ENCODE data around the gene RNF114.
"Not testable (repeated sequence)": the region's sequence is repeated elsewhere in the genome, so short reads cannot be mapped to it uniquely, and the experiment has no call there.

Gene RNF114

DNA sequence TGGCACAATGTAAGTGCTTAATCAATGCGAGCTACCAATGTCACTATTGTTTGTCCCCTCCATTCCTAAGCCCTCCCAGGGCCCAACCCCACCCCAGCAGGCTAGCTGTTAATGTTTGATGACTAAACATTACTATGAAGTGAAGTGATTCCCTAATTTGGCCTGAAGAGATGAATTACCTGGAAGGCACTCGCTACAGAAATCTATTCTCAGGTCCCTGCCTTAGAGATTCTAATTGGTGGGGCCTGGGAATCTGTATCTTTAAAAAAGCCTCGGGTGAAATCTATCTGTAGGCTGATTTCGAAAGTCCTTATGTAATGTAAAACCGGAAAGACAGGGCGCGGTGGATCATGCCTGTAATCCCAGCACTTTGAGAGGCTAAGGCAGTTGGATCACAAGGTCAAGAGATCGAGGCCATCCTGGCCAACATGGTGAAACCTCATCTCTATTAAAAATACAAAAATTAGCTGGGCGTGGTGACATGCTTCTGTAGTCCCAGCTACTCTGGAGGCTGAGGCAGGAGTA is 29.6 kb downstream of the RNF114 start:
- DNase-seq = no peak

DNA sequence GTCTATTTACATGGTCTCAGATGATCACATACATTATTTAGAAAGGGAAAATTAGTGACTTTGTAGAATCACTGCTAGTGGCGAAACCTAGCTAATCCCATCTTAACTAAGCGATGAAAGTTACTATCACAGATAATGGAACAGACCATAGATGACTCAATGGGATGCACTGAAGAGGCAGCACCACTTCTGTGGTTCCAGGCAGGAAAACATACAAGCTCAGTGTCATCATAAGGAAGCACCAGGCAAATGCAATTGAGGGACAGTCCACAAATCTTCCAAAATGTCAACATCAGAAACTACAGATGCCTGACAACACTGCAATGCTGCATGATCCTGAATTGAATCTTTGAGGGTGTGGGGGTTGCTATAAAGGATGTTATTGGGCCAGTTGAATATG is 30.7 kb downstream of the RNF114 start:
- no peak for DNase-seq

DNA sequence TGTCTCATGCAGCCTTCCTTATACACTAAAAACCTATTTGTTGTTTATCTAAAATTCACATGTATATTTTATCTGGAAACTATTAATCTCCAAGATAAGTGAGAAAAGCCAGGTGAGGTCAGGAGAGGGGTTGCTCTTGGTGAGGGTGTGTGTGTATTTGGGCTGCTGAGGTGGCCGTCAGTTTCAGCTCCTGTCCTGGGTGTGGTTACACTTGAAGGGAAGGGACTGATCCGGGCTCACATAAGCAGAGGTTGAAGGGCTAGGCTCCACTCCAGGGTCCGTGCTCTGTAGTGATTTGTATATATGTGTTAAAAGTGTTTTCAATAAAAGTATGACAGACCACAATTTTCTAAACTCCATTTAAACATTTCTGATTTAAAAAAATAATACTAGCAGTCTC is 33.0 kb downstream of the RNF114 start:
- no peak for DNase-seq

DNA sequence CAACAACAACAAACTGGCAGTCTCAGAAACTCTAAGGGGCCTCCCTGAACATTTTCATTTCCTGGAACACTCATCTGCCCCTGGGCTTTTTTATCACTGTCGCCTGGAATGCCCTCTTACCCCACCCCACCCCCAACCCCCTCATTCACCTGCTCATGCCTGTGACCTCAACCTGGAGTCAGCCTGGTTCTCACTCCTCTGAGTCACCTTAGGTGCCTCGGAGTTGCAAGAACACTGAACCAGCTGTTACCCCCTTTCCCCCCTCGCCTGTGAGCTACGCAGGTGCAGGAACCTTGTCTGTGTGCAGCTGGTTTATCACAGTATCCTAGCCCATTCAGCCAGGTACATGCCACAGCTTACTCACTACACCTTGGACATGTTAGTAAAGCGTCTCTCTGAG is 33.7 kb downstream of the RNF114 start:
- peak; percentile 71 for DNase-seq

DNA sequence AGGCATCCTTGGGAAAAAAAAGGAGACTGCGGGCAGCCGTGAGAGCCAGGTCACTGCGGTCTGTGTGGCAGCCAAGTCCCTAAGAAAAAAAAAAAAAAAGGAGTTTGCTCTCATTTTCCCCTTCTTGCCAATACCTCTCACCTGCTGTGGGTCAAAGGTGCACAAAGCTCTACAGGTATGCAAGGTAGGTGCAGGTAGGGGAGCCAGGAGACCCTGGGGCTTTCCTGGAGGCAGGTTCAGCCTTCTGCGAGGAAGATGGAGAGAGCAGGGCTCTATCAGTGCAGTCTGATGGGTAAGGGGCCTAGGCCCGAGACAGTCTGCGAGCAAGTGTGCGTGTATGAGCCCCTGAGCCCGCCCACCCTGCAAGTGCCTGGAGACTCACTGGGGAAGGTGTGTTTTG is 34.3 kb downstream of the RNF114 start:
- DNase-seq = no peak

DNA sequence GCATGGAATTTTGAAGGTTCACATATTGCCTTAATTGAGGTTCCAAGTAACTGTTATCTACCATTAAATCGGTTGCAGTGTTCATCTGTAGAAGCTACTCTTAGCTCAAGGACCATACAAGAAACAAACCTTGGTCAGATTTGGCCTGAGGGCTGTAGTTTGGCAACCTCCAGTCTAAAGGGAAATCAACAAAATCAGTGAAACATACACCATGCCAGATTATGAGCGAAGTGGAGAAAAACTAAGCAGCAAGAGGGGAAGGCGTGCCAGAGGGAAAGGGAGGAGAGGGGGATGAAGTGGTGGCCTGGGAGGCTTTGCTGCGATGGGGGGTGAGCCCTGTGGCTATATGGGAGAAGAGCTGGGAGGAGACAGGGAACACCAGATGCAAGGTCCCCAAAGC is 37.8 kb downstream of the RNF114 start:
- DNase-seq = no peak

DNA sequence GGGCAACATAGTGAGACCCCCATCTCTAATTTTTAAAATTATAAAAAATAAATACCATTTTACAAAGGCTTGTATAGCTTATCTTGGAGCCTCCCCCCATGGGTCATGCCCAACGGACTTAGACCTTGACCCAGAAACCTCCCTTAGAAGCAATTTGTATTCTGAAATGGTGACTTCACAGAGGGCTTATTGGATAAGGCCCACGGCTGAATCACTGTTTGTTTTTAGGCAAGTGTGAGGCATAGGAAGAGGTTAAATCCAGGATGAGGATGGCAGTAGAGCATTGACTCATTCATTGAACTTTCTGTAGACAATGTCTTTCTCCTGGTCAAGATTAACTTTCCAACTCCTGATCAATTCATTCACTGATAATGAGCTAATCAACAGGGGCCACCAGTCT is 40.3 kb downstream of the RNF114 start:
- DNase-seq = no peak

DNA sequence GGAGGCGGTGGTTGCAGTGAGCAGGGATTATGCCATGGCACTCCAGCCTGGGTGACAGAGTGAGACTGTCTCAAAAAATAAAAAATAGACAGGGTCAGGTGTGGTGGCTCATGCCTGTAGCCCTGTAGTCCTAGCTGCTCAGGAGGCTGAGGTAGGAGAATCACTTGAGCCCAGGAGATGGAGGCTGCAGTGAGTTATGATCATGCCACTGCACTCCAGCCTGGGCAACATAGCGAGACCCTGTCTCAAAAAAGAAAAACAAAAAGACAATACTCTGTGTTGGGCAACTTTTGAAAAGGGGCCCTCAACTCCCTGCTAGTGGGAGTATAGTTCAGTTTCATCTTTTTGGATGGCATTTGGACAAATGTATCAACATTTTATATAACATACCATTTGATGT is 41.5 kb downstream of the RNF114 start:
- not testable (repeated sequence) for DNase-seq

DNA sequence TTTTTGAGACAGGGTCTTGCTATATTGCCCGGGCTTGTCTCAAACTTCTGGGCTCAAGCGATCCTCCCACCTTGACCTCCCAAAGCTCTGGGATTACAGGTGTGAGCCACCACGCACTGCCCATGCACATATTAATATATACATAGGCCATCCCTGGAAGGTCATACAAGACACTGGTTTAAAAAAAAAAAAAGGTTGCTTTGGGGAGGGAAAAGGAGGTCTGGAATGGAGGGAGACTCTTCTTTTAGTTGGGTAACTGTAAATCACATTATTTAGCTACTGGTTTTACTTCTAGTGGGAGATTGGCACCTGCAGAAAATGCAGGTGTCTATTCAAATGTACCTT is 42.5 kb downstream of the RNF114 start:
- DNase-seq = no peak

DNA sequence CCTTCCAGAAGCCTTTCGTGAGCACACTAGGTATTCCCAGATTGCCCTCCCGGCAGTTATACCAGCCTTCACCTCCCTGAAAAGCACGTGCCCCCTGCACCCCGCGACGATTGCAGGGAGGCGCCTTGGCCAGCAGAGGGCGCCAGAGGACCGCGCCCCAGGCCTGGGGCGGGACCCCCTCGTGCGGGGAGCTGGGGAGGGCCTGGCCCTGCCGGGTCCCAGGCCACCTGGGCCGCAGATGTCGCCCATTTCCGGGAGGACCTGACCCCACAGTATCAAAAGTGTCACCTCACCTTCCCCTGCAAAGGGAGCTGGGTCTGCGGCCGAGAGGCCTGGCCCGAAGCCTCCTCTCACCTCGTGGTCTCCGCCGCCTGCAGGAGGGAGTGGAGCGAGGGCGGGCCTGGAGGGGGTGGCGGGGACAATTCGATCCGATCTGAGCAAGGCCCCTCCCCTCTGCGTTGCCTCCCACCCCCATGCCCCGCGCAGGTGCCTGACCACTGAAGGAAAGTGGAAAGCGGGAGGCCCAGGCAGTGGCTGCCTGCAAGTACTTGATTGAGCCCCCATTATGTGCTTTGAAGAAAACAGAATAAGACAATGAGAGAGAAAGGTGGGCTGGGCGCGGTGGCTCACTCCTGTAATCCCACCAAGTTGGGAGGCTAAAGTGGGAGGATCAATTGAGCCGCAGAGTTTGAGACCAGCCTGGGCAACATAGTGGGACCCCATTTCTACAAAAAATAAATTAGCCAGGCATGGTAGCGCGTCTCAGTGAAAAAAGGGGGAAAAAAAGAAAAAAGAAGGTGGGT is 43.0 kb downstream of the RNF114 start:
- DNase-seq = peak; percentile 83

DNA sequence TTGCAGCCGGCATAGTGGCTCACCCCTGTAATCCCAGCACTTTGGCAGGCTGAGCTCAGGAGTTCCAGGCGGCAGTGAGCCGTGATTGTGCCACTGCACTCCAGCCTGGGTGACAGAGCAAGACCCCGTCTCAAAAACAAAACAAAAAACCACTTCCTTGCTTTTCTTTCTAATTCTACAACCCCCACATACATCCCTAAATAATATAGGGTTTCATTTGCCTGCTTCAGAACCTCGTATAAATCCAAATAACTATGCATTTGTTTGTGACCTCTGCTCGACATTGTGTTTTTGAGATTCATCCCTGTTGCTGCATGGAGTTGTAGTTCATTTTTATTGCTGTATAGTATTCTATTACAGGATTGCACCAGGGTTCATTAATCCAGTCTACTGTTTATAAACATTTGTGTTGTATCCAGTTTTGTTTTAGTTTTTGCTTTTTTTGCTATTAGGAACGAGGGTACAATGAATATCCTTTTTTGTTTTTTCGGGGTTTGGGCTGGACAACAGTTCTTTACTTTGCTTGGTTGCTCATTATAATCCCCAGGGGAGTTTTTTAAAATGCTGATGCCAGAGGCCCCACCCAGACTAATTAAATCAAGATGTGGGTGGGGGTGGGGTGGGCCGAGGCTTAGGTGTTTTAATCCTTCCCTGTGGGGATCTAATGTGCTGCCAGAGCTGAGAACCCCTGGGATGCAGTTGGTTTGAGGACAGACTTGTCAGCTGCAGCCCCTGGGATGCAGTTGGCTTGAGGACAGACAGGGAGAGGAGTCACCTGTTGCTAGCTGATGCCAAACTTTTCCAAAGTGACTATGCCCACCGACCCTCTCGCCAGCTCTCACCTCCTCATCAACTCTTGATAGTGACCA is 44.2 kb downstream of the RNF114 start:
- DNase-seq = no peak

DNA sequence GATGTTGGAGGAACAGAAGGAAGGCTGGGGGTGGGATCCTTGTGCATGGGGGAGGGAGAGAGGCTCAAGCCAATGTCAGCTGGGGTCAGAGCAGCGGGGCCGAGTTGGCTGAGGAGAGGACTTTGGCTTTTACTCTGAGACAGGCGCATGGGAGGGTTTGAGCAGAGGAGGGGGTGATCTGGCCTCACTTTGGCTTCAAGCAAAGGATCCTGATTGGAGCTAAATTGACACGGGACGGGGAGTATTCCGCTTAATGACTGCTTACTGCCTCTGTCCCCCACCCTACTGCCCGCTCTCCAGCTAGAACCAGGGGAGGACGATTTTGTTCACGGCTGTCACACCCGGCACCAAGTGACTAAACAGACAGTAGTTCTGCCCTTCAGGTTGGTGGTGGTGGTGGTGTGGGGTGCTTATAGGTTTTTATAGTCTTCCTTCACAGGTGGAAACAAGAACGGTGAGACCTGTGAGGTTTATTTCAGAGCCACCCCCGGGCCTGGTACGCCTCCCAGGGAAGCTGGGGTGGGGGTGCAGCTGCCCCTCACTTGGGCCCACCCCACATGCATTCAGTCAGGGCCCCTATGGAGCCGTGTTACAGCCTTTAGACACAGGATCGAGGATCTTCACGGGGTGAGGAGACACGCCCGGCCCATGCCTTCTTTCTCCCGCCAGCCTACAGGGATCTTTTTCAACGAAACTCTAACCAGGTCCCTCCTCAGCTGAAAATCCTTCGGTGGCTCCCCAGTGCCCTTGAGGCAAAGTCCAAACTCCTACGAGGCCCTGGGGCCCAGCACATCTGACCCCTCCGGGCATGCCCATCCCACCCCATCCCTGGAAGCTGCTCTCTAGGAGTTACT is 45.2 kb downstream of the RNF114 start:
- no peak for DNase-seq

DNA sequence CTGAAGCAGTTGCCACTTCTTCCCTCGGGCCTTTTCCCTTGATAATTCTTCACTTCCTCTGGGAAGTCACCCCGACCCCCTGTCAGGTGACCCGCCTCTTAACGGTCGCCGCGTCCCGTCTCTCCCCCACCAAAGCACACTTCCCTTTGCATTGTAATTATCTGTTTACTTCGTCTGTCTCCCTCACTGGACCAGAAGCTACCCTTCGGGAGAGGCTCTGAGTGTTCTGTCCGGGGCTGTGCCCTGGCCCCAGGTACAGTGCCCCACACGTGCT is 45.8 kb downstream of the RNF114 start:
- no peak for DNase-seq

DNA sequence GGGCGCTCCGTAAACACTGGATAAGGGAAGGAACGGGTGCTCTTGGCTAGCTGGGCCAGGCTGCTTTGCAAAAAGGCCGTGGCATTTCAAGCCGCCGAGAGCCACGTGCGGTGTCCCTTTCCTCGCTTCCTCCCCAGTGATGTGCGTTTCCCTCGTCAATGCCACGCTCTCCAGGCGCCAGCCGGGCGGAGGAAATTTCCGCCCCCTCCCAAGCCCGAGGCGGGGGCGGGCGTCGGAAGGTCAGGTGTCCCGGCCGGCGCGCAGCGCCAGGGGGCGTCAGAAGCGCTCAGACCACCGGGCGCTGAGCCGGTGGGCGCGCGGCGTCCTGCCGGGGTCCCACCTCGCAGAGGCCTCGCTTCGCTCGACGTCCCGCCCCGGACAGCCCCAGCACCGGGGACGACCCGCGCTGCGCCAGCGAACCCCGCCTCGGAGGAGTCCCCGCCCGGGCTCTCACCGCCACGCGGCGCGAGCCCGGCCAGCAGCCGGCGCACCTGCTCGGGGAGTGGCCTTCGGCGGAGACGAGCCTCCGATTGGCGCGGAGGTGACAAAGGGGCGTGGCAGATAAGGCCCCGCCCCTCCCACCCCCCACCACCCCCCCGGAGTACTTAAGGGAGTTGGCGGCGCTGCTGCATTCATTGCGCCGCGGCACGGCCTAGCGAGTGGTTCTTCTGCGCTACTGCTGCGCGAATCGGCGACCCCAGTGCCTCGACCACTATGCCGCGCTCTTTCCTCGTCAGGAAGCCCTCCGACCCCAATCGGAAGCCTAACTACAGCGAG is 46.3 kb downstream of the RNF114 start, which contains the start of gene SNAI1:
Gene SNAI1, plus strand, starts transcription at position 635 of the 777 bp plus-strand sequence. Its CDS starts 80 bp downstream, at position 715.
- peak; percentile 92 for DNase-seq

DNA sequence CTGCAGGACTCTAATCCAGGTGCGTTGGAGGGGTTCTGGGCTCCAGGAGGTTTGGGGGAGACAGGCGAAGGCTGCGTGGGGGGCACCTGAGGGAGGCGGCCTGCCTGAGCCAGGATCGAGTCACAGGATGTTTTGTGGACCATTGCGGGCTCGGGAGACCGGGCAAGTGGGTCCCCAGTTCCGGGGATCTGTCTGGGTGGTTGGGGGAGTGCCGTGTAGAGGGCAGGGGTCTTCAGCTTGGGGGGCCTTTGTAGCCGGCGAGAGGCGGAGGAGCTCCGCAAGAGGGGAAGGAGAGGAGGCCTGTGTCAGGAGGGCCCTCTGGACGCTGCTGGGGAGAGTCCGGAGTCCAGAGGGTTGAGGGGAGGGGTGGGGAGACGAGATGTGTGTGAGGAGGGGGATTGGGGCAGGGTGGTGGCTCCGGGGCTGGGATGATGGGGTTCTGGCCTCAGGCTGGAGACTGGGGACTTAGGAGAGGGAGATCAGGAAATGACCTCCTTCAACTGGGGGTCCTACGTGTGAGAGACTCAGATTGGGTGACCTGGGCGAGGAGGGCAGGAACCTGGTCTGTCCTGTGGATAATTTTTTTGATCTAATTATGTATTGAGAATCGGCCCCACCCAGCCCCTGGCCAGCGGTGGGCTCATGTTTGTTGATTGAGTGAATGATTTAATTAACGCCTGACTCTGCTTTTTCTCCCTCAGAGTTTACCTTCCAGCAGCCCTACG is 47.1 kb downstream of the RNF114 start:
- DNase-seq = no peak

DNA sequence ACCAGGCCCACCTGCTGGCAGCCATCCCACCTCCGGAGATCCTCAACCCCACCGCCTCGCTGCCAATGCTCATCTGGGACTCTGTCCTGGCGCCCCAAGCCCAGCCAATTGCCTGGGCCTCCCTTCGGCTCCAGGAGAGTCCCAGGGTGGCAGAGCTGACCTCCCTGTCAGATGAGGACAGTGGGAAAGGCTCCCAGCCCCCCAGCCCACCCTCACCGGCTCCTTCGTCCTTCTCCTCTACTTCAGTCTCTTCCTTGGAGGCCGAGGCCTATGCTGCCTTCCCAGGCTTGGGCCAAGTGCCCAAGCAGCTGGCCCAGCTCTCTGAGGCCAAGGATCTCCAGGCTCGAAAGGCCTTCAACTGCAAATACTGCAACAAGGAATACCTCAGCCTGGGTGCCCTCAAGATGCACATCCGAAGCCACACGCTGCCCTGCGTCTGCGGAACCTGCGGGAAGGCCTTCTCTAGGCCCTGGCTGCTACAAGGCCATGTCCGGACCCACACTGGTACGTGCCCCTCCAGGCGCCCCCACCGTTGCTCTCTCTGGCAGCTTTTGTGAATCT is 47.7 kb downstream of the RNF114 start:
- DNase-seq = no peak

DNA sequence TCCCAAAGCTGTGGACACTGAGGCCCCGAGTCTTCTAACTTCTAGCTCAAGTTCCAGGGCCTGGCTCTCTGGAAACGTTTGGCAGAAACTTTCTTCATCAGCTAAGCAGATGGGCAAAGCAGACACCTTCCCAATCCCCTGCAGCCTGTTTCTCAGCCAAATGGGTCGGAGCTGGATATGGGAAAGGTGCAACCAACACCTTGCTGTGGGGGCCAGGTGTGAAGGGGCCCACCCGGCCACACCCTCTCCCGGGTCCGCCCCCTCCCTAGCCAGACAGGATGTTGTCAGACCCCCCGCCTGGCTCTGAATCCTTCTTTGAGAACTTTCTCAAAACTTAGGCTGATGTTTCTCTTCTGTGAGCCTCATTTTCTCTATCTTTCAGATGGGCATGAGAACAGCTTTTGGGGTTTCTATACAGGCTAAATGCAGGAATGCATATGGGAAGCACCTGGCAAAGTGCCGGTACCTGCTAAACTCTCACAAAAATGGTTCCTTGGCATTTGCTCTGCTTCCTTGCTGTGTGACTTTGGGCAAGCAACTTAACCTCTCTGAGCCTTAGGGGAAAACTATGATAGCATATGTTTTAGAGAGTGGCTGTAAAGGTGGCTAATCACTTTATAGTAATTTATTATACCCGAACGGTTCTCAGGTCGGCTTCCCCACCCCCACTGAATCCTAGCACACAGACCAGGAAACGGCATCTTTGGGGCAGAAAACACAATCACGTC is 48.4 kb downstream of the RNF114 start:
- no peak for DNase-seq

DNA sequence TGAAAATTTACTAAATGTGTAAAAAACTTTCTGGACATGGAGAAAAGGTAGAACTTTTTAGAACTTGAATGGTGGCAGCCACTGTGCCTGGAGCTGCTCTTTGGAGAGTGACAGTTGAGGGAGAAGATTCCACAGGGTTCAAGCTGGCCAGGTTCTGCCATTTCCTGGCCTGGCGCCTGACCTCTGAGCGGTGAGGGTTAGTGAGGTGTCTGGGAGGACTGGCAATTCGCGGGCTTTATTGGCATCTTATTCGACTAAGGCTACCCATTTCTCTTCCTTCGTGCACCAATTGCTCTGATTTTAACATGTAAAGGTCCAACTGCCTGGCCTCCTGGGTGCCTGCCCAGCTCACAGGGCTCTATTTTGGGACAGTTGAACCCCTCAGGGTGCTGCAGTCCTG is 49.0 kb downstream of the RNF114 start:
- no peak for DNase-seq

DNA sequence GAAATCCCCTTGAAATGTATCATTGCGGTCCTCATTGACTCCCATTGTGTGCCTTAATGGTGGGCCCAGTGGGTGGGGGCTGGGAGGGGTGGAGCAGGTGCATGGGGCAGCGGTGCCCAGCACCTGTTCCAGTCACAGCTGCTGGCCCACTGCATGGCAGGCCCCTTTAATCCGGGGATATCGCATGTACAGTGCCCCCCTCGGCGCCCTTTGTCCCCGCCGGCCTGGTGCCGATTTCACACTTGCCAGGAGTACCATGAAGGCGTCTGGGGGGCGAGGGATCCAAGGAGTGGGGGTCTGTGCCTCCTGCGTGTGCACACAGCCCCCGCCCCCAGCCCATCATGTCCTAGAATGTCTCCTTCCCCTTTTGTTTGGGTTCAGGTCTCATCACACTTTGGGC is 49.4 kb downstream of the RNF114 start:
- no peak for DNase-seq

DNA sequence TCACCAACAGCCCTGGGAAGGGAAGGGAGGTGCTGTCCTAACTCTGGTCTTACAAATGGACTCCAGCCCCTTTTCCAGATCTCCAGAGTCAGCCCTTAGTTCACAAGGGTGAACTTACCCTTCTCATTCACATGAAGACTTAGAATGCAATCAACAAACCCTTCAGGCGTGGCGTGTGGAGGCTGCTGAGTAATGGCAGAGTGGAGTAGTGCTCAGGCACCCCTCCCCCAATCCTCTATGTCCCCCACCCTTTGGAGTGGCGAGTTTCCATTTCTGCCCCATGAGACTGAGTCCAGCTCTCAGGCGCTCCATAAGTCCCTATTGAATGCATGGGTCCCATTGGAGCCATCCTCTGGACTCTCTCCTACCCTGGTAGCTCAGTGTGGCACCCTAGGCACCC is 49.9 kb downstream of the RNF114 start:
- no peak for DNase-seq

Data from islet precursor cell (in vitro differentiated cells).